Esophagus muscularis mucosa (tissue), 4 donors: ENCODE measurements around the gene PHC2.

Source experiments
- EP300 ChIP-seq: sonication (generic); formaldehyde crosslinking; IDR thresholded peaks from one replicate; pipeline ENCODE4 v1.6.1; 2017; ENCODE audit warnings: antibody characterized with exemption
- POLR2A ChIP-seq: fragments of 450-650 bp; IDR thresholded peaks from one replicate; pipeline ENCODE4 v1.6.1; 2017; ENCODE audit warnings: antibody characterized with exemption, moderate library complexity, mild to moderate bottlenecking, low read depth
- POLR2AphosphoS5 ChIP-seq, 2 donors: sonication (generic); formaldehyde crosslinking; IDR thresholded peaks; one replicate each; pipeline ENCODE4 v1.6.1; 2017; ENCODE audit warnings: antibody characterized with exemption in 2 of 2
- TF ChIP-seq, protein P1 (sequence below), 3 experiments: fragments of 200-600 bp in 2 of 3; fragments of 450-650 bp in 1 of 3; sonication (generic) in 2 of 3; IDR thresholded peaks; one replicate each; pipeline ENCODE4 v1.5.1; 2017 to 2019; ENCODE audit warnings: antibody characterized with exemption in 3 of 3, mild to moderate bottlenecking in 2 of 3, moderate library complexity in 1 of 3

DNA sequence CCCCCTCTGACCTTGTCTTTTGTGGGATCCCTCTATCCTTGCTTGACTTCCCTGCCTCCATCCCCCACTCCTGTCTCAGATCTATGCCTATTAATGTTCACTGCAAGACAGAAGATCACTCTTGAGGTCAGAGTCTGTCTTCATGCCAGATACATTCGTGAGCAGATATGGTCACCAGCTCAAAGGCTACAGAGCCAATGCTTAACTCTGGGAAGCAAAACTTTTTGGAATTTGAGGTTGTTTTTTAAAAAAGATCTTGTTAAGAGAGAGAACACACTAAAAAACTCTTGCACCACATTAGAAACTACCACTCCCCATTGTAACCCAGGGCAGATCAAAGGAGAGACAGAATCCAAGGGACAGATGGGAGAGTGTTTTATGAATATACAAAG, 92.9 kb downstream of the PHC2 start:
- TF ChIP-seq, protein P1, sequence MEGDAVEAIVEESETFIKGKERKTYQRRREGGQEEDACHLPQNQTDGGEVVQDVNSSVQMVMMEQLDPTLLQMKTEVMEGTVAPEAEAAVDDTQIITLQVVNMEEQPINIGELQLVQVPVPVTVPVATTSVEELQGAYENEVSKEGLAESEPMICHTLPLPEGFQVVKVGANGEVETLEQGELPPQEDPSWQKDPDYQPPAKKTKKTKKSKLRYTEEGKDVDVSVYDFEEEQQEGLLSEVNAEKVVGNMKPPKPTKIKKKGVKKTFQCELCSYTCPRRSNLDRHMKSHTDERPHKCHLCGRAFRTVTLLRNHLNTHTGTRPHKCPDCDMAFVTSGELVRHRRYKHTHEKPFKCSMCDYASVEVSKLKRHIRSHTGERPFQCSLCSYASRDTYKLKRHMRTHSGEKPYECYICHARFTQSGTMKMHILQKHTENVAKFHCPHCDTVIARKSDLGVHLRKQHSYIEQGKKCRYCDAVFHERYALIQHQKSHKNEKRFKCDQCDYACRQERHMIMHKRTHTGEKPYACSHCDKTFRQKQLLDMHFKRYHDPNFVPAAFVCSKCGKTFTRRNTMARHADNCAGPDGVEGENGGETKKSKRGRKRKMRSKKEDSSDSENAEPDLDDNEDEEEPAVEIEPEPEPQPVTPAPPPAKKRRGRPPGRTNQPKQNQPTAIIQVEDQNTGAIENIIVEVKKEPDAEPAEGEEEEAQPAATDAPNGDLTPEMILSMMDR (IDR thresholded peaks at IDR 0.05) = no peak
- TF ChIP-seq POLR2A = no peak
- TF ChIP-seq POLR2AphosphoS5 (IDR thresholded peaks at IDR 0.05) = no peak
- TF ChIP-seq EP300 = no peak
